Stomach smooth muscle (tissue), 2 donors: Measurements from ENCODE around the gene TARP.

Experiments
- H3K27ac ChIP-seq: one replicate; pipeline ENCODE4 v1.7.0; 2013; ENCODE audit warnings: mild to moderate bottlenecking, low read length, inconsistent platforms
- H3K27me3 ChIP-seq, 2 donors: one replicate each; pipeline ENCODE4 v1.7.0; 2013; ENCODE audit warnings: low read length in 2 of 2; ENCODE audit not compliant: insufficient read depth in 2 of 2, control insufficient read depth in 1 of 2
- H3K36me3 ChIP-seq, 2 donors: one replicate each; pipeline ENCODE4 v1.7.0; 2013; ENCODE audit warnings: low read length in 2 of 2; ENCODE audit not compliant: control insufficient read depth in 2 of 2, insufficient read depth in 2 of 2
- H3K4me1 ChIP-seq: one replicate; pipeline ENCODE4 v1.7.0; 2013; ENCODE audit warnings: low read length; ENCODE audit not compliant: control insufficient read depth, insufficient read depth
- H3K4me3 ChIP-seq, 2 donors: one replicate each; pipeline ENCODE4 v1.7.0; 2013; ENCODE audit warnings: low read length in 2 of 2
- H3K9ac ChIP-seq, 2 donors: one replicate each; pipeline ENCODE4 v1.7.0; 2013; ENCODE audit warnings: low read length in 2 of 2, mild to moderate bottlenecking in 1 of 2
- H3K9me3 ChIP-seq, 2 donors: one replicate each; pipeline ENCODE4 v1.7.0; 2013; ENCODE audit warnings: low read length in 2 of 2; ENCODE audit not compliant: control insufficient read depth in 2 of 2
- donor health status: healthy.
- donor health status: Pancreatic carcinoma.

Gene TARP

GRCh38 chr7:38217672-38218071, 55.8 kb downstream of the TARP start:
- H3K9me3 ChIP-seq: no peaks in the 10 kb centered on the region
- no peak overlapping the region for H3K9ac ChIP-seq
- peaks cover 26 to 29% of the 10 kb centered on the region in 2 donors for H3K36me3 ChIP-seq
- H3K27me3 ChIP-seq: no peaks in the 10 kb centered on the region
- no peaks in the 10 kb centered on the region for H3K4me1 ChIP-seq
- H3K27ac ChIP-seq: no peak overlapping the region
- H3K4me3 ChIP-seq: no peak overlapping the region

- Histone ChIP-seq H3K9me3 (no peaks in the 10 kb centered on the region), H3K27me3 (no peaks in the 10 kb centered on the region), H3K36me3 (peaks cover 20 to 26% of the 10 kb centered on the region in 2 donors), H3K4me1 (peaks cover 6% of the 10 kb centered on the region), H3K9ac (no peak overlapping the region), H3K27ac (no peak overlapping the region), H3K4me3 (no peak overlapping the region)
These were observed 57.4 kb downstream of the TARP start for GRCh38 chr7:38215735-38216670.

GRCh38 chr7:38215115-38215514, 58.3 kb downstream of the TARP start:
- Histone ChIP-seq H3K9ac (no peak overlapping the region), H3K4me3 (no peak overlapping the region), H3K27me3 (no peaks in the 10 kb centered on the region), H3K36me3 (peaks cover 20 to 22% of the 10 kb centered on the region in 2 donors), H3K4me1 (peaks cover 6% of the 10 kb centered on the region), H3K27ac (no peak overlapping the region), H3K9me3 (no peaks in the 10 kb centered on the region)

DNA sequence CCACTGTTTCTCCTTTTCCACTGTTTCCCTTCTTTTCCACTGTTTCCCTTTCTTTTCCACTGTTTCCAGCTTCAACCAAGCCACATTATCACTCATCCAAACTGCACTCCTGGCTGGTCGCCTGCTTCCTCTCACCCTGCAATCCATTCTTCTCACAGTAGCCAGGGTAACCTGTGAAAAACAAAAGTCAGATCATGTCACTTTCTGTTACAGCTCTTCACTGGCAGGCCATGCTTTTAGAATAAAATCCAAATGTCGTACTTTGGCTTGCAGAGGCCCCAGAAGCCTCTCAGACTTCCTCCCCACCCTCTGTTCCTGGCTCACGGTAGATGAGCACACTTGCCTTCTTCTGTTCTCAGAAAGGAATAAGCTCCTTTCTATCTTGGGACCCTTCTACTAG, 61.5 kb downstream of the TARP start:
- Histone ChIP-seq H3K36me3 (peaks cover 11 to 13% of the 10 kb centered on the region in 2 donors), H3K27me3 (no peaks in the 10 kb centered on the region), H3K9ac (peak overlapping the region in 1 of 2 donors; percentile 13), H3K4me1 (peaks cover 6% of the 10 kb centered on the region), H3K27ac (no peak overlapping the region), H3K9me3 (no peaks in the 10 kb centered on the region), H3K4me3 (no peak overlapping the region)

DNA sequence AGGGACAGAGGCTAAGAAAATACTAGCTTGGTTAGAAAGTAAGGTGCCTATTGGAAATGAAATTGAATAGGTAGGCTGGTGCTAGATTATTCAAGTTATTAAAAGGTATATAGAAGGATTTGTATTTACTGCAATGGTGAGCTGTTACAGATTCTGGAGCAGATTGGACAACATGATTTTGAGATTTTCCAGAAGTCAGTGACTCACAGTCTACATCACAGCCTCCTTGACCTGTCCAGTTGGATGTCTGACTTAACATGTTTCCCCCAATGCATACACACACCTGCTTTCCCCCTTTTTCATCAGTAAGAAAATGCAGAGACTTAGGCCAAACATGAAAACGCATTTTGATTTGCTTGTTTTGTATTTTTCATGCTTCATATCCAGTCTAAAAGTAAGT, 62.0 kb downstream of the TARP start:
- H3K27me3 ChIP-seq: no peaks in the 10 kb centered on the region
- no peaks in the 10 kb centered on the region for H3K9me3 ChIP-seq
- no peak overlapping the region for H3K4me3 ChIP-seq
- peak overlapping the region in 1 of 2 donors; percentile 13 for H3K9ac ChIP-seq
- H3K4me1 ChIP-seq: peaks cover 6% of the 10 kb centered on the region
- no peak overlapping the region for H3K27ac ChIP-seq
- H3K36me3 ChIP-seq: peaks cover 8% of the 10 kb centered on the region in 2 donors
